Endothelial cell of umbilical vein (primary cell): ENCODE data around the gene RNGTT. TPM values are rescaled to one million over a fixed set of nuclear protein-coding genes. Genes with fewer than 3 reads are reported as not detected.

ENCODE experiments used
- BruUV-seq: library from RNA; stranded (reverse); fragments of 400-500 nt; replicated peaks from 2 replicates; lab custom pipeline; 2021; lab: Mats Ljungman, UMichigan
- CTCF ChIA-PET: fragments of 300-600, 350-600 bp; sonication (Branson Sonifier 250); formaldehyde crosslinking; loops from one replicate; lab custom pipeline; 2021; ENCODE audit warnings: antibody characterized with exemption, inconsistent platforms; lab: Charles Lee
- POLR2A ChIA-PET: fragments of 300-600, 350-600 bp; sonication (Branson Sonifier 250); formaldehyde crosslinking; loops from one replicate; lab custom pipeline; 2021; ENCODE audit warnings: antibody characterized with exemption, inconsistent platforms; lab: Charles Lee
- DNase-seq: peaks from one replicate; pipeline ENCODE4 v3.0.0-alpha.2; 2011; ENCODE audit warnings: low read depth, low spot score
- FAIRE-seq: peaks from 2 replicates; lab custom pipeline; 2011; peaks lifted over from hg19 to GRCh38; lab: Jason Lieb, UNC
- H2AFZ ChIP-seq: 2 replicates; pipeline ENCODE4 v1.6.0; 2012; ENCODE audit warnings: low read depth, low read length, control low read depth, inconsistent platforms
- H3K27ac ChIP-seq: 2 replicates; pipeline ENCODE4 v1.5.1; 2011; ENCODE audit warnings: low read depth, mild to moderate bottlenecking, control low read depth, low read length, moderate library complexity; ENCODE audit not compliant: insufficient read depth
- H3K27me3 ChIP-seq, 2 experiments: 2 replicates each; pipeline versions ENCODE4 v1.6.0 to v1.6.1; 2011; ENCODE audit warnings: low read length in 2 of 2, mixed read lengths in 1 of 2; ENCODE audit not compliant: control insufficient read depth in 2 of 2, insufficient read depth in 2 of 2
- H3K36me3 ChIP-seq, 2 experiments: 2 replicates in 1 of 2; 3 replicates in 1 of 2; pipeline ENCODE4 v1.5.1; 2011; ENCODE audit warnings: low read length in 2 of 2, mild to moderate bottlenecking in 1 of 2, moderate library complexity in 1 of 2; ENCODE audit not compliant: control insufficient read depth in 2 of 2, insufficient read depth in 2 of 2; ENCODE audit errors: extremely low read depth in 1 of 2
- H3K4me1 ChIP-seq: 3 replicates; pipeline ENCODE4 v1.5.1; 2011; ENCODE audit warnings: mild to moderate bottlenecking, low read length; ENCODE audit not compliant: control insufficient read depth, insufficient read depth; ENCODE audit errors: extremely low read depth
- H3K4me2 ChIP-seq: 2 replicates; pipeline ENCODE4 v1.6.1; 2011; ENCODE audit warnings: low read length, control low read depth, mixed read lengths; ENCODE audit not compliant: insufficient read depth
- H3K4me3 ChIP-seq, 3 experiments: fragments of 200-600 bp in 1 of 3; sonication (generic), shearing (Covaris generic) in 1 of 3; replicated peaks in 1 of 3; 2 replicates each; pipeline ENCODE4 v1.5.1; 2011 to 2016; ENCODE audit warnings: control low read depth in 3 of 3, low read length in 3 of 3, mild to moderate bottlenecking in 2 of 3, inconsistent platforms in 1 of 3, low read depth in 1 of 3, moderate library complexity in 1 of 3; ENCODE audit not compliant: insufficient read depth in 1 of 3
- H3K79me2 ChIP-seq: 2 replicates; pipeline ENCODE4 v1.6.0; 2012; ENCODE audit warnings: low read length, inconsistent platforms; ENCODE audit not compliant: control insufficient read depth, insufficient read depth
- H3K9ac ChIP-seq: replicated peaks from 2 replicates; pipeline ENCODE3; 2011; ENCODE audit warnings: low read length, control low read depth; ENCODE audit not compliant: insufficient read depth; ENCODE audit errors: extremely low read depth
- H3K9me1 ChIP-seq: replicated peaks from 3 replicates; pipeline ENCODE4 v1.6.0; 2011; ENCODE audit warnings: mild to moderate bottlenecking, low read length; ENCODE audit not compliant: control insufficient read depth, insufficient read depth; ENCODE audit errors: extremely low read depth
- H3K9me3 ChIP-seq: replicated peaks from 2 replicates; pipeline ENCODE4 v1.5.1; 2012; ENCODE audit warnings: low read length, inconsistent platforms; ENCODE audit not compliant: control insufficient read depth, insufficient read depth
- H4K20me1 ChIP-seq: replicated peaks from 2 replicates; pipeline ENCODE3; 2011; ENCODE audit warnings: mild to moderate bottlenecking, low read length; ENCODE audit not compliant: control insufficient read depth, insufficient read depth; ENCODE audit errors: extremely low read depth
- EZH2 ChIP-seq: IDR thresholded peaks from 2 replicates; pipeline ENCODE4 v1.6.1; 2012; ENCODE audit warnings: borderline replicate concordance, low read depth, mild to moderate bottlenecking, moderate library complexity, low read length, inconsistent platforms; ENCODE audit not compliant: severe bottlenecking
- FOS ChIP-seq: IDR thresholded peaks from 2 replicates; pipeline ENCODE4 v1.6.1; 2011; ENCODE audit warnings: mild to moderate bottlenecking, low read length, moderate library complexity, borderline replicate concordance; ENCODE audit not compliant: insufficient read depth
- GATA2 ChIP-seq: IDR thresholded peaks from 2 replicates; pipeline ENCODE4 v1.7.0; 2011; ENCODE audit warnings: low read depth, mild to moderate bottlenecking, moderate library complexity, mixed read lengths, low read length; ENCODE audit not compliant: insufficient read length, insufficient read depth
- JUN ChIP-seq: IDR thresholded peaks from 2 replicates; pipeline ENCODE4 v1.6.1; 2011; ENCODE audit warnings: borderline replicate concordance, low read depth; ENCODE audit not compliant: insufficient read length, insufficient read depth
- MYC ChIP-seq: IDR thresholded peaks from one replicate; pipeline ENCODE4 v1.6.1; 2011; ENCODE audit warnings: mild to moderate bottlenecking, low read depth, low read length
- POLR2A ChIP-seq: IDR thresholded peaks from 2 replicates; pipeline ENCODE4 v1.6.1; 2012; ENCODE audit warnings: low read depth, mild to moderate bottlenecking, control low read depth, low read length
- POLR2AphosphoS5 ChIP-seq: IDR thresholded peaks from 2 replicates; pipeline ENCODE4 v1.6.1; 2012; ENCODE audit warnings: low read depth, mild to moderate bottlenecking, control low read depth, low read length, moderate library complexity; ENCODE audit not compliant: insufficient read depth
- dilution Hi-C: fragments of 300-500 bp; cut with MboI; formaldehyde crosslinking; loops from one replicate; pipeline ENCODE4 v1.15.0; 2019; ENCODE audit warnings: low sequenced_read_pairs; ENCODE audit not compliant: extremely low pct_ligation_motif_present
- intact Hi-C: fragments of 100-400 bp; cut with micrococcal nuclease; formaldehyde crosslinking; loops from one replicate; pipeline ENCODE4 v1.10.0; 2022
- polyA plus RNA-seq, 4 experiments: library from polyadenylated mRNA; depleted of rRNA in 3 of 4; stranded (reverse) in 3 of 4; unstranded in 1 of 4; fragments of >200 nt; gene quantifications; 2 replicates each; pipeline versions ENCODE4 v1.2.1 to v1.2.3, GENCODE V29; 2011 to 2012; ENCODE audit warnings: missing spikeins in 1 of 4
- total RNA-seq: library from RNA; stranded (reverse); gene quantifications from 2 replicates; pipeline ENCODE4 v1.2.3, GENCODE V29; 2021
- TF ChIP-seq, protein P1 (sequence below): IDR thresholded peaks from 2 replicates; pipeline ENCODE4 v1.6.1; 2011; ENCODE audit not compliant: insufficient read depth, insufficient read length
- TF ChIP-seq, protein P2 (sequence below), 2 donors: IDR thresholded peaks; 1 replicate in 1 of 2; 2 replicates in 1 of 2; pipeline ENCODE4 v1.5.1; 2011; ENCODE audit warnings: low read length in 2 of 2, mild to moderate bottlenecking in 2 of 2, moderate library complexity in 2 of 2, control low read depth in 1 of 2, inconsistent platforms in 1 of 2, low read depth in 1 of 2; ENCODE audit not compliant: insufficient read depth in 1 of 2; ENCODE audit errors: extremely low read depth in 1 of 2

The RNGTT gene
- total and polyA plus RNA-seq, 2 donors (not counting 3 experiments of a cell fraction or from before 2014, with no cell fraction given), result 2.1 to 13.1 TPM

DNA sequence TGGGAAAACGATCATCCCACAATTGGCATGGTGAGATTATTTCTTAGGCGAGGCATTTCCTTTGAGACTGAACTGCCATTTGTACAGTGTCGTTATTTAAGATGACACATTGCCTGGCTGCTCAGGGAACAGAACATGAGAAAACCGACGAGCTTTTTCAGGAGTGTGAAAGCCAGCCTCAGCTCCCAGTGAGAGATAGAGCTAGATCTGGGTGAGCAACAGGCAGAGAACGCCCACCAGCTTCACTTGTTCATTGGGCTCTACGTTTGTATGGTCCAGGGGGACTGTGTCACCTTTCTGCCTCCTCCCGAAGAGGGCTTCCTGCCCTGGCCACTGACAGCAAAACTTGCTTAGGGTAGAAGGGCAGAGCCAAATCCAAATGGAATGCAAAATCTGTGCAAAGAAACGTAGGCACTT, 378.1 kb downstream of the RNGTT start:
- FAIRE-seq, result no peak
- Histone ChIP-seq H3K27ac (no peak overlapping the region), H3K4me1 (no peaks in the 10 kb centered on the region), H3K9me3 (no peaks in the 10 kb centered on the region), H3K4me2 (no peak overlapping the region), H3K79me2 (no peaks in the 10 kb centered on the region), H2AFZ (no peak overlapping the region), H3K27me3 (no peaks in the 10 kb centered on the region), H3K4me3 (no peak overlapping the region), H4K20me1 (no peaks in the 10 kb centered on the region), H3K9me1 (no peaks in the 10 kb centered on the region), H3K9ac (no peak overlapping the region), H3K36me3 (no peaks in the 10 kb centered on the region)
- no peak for TF ChIP-seq EZH2
- TF ChIP-seq POLR2AphosphoS5, result no peak
- no peak for TF ChIP-seq GATA2
- TF ChIP-seq FOS, result no peak
- TF ChIP-seq, protein P1, sequence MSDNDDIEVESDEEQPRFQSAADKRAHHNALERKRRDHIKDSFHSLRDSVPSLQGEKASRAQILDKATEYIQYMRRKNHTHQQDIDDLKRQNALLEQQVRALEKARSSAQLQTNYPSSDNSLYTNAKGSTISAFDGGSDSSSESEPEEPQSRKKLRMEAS, result no peak
- TF ChIP-seq, protein P2, sequence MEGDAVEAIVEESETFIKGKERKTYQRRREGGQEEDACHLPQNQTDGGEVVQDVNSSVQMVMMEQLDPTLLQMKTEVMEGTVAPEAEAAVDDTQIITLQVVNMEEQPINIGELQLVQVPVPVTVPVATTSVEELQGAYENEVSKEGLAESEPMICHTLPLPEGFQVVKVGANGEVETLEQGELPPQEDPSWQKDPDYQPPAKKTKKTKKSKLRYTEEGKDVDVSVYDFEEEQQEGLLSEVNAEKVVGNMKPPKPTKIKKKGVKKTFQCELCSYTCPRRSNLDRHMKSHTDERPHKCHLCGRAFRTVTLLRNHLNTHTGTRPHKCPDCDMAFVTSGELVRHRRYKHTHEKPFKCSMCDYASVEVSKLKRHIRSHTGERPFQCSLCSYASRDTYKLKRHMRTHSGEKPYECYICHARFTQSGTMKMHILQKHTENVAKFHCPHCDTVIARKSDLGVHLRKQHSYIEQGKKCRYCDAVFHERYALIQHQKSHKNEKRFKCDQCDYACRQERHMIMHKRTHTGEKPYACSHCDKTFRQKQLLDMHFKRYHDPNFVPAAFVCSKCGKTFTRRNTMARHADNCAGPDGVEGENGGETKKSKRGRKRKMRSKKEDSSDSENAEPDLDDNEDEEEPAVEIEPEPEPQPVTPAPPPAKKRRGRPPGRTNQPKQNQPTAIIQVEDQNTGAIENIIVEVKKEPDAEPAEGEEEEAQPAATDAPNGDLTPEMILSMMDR (IDR thresholded peaks at IDR 0.05; ENCODE audit: extremely low read depth in 1 of 2, insufficient read depth in 1 of 2, low read depth in 1 of 2, low read length in 2 of 2), result no peak
- TF ChIP-seq POLR2A, result no peak
- no peak for TF ChIP-seq MYC
- no peak for TF ChIP-seq JUN
- intact Hi-C loops (no loop called here), dilution Hi-C loops (no loop called here)
- ChIA-PET POLR2A (no interaction called here), CTCF (no interaction called here)
- no TSS peak for BruUV-seq
- DNase-seq, result no peak
